Uterus (tissue), 2 donors: ENCODE measurements around the gene CIAO3.

Source experiments
- CTCF ChIP-seq, 4 experiments: fragments of 200-600 bp in 2 of 4; fragments of 450-650 bp in 2 of 4; sonication (generic) in 2 of 4; IDR thresholded peaks; one replicate each; pipeline ENCODE4 v1.5.1; 2016 to 2019; ENCODE audit warnings: antibody characterized with exemption in 4 of 4, mild to moderate bottlenecking in 2 of 4, moderate library complexity in 1 of 4
- POLR2A ChIP-seq, 2 donors: fragments of 450-650 bp; IDR thresholded peaks; one replicate each; pipeline ENCODE4 v1.6.1; 2016; ENCODE audit warnings: antibody characterized with exemption in 2 of 2, mild to moderate bottlenecking in 1 of 2, moderate library complexity in 1 of 2

GRCh38 chr16:718389-718788 is 22.4 kb downstream of the CIAO3 start:
- TF ChIP-seq CTCF (IDR thresholded peaks at IDR 0.05) (no peak), POLR2A (IDR thresholded peaks at IDR 0.05) (no peak)
